Epithelial cell of prostate (primary cell): ENCODE measurements around the gene ZBP1.
"Not testable (repeated sequence)": the region's sequence is repeated elsewhere in the genome, so short reads cannot be mapped to it uniquely, and the experiment has no call there.

Experiments used
- DNase-seq: peaks from one replicate; pipeline ENCODE4 v3.0.0-alpha.2; 2011; ENCODE audit warnings: low read depth, low spot score
- H3K27ac ChIP-seq: fragments of 450-650 bp; 2 replicates; pipeline ENCODE4 v1.5.1; 2017; ENCODE audit warnings: mild to moderate bottlenecking

ZBP1 gene

GRCh38 chr20:57647933-57648785, 27.9 kb upstream of the ZBP1 start:
- DNase-seq = no peak

GRCh38 chr20:57647006-57647932, 27.0 kb upstream of the ZBP1 start:
- DNase-seq = no peak
- no peak overlapping the region for H3K27ac ChIP-seq

More at GRCh38 chr20:57647933-57648785, 27.9 kb upstream of the ZBP1 start:
- H3K27ac ChIP-seq = no peak overlapping the region

GRCh38 chr20:57638895-57639236, 18.6 kb upstream of the ZBP1 start:
- no peak for DNase-seq
- no peak overlapping the region for H3K27ac ChIP-seq

- H3K27ac ChIP-seq = no peak overlapping the region
- DNase-seq = no peak
These were observed 18.1 kb upstream of the ZBP1 start for GRCh38 chr20:57638173-57638894.

- no peak for DNase-seq
- H3K27ac ChIP-seq = no peak overlapping the region
These were observed 13.8 kb upstream of the ZBP1 start for GRCh38 chr20:57633945-57634491.

- no peak for DNase-seq
- no peak overlapping the region for H3K27ac ChIP-seq
These were observed 12.1 kb upstream of the ZBP1 start for GRCh38 chr20:57632286-57632685.

- no peak for DNase-seq
- no peak overlapping the region for H3K27ac ChIP-seq
These were observed 9.8 kb upstream of the ZBP1 start for GRCh38 chr20:57630061-57630460.

- not testable (repeated sequence) for DNase-seq, H3K27ac ChIP-seq
These were observed 9.3 kb upstream of the ZBP1 start for GRCh38 chr20:57629491-57629901.

- H3K27ac ChIP-seq, DNase-seq: not testable (repeated sequence)
These were observed 8.7 kb upstream of the ZBP1 start for GRCh38 chr20:57628962-57629308.

GRCh38 chr20:57628047-57628961, 8.1 kb upstream of the ZBP1 start:
- H3K27ac ChIP-seq = no peak overlapping the region
- DNase-seq = no peak

GRCh38 chr20:57627339-57627738, 7.1 kb upstream of the ZBP1 start:
- H3K27ac ChIP-seq = no peak overlapping the region
- DNase-seq = no peak

- no peak for DNase-seq
- no peak overlapping the region for H3K27ac ChIP-seq
These were observed 5.8 kb upstream of the ZBP1 start for GRCh38 chr20:57625978-57626377.

- no peak for DNase-seq
- no peak overlapping the region for H3K27ac ChIP-seq
These were observed 5.1 kb upstream of the ZBP1 start for GRCh38 chr20:57625181-57625958.

GRCh38 chr20:57624124-57624523, 3.9 kb upstream of the ZBP1 start:
- no peak overlapping the region for H3K27ac ChIP-seq
- no peak for DNase-seq

GRCh38 chr20:57622579-57623381, 2.6 kb upstream of the ZBP1 start:
- DNase-seq = peak; percentile 92
- peak overlapping the region; percentile 56 for H3K27ac ChIP-seq

- H3K27ac ChIP-seq = peak overlapping the region; percentile 56
- no peak for DNase-seq
These were observed 2.0 kb upstream of the ZBP1 start for GRCh38 chr20:57622201-57622570.

GRCh38 chr20:57621421-57622200, 1.4 kb upstream of the ZBP1 start:
- H3K27ac ChIP-seq = peak overlapping the region; percentile 56
- no peak for DNase-seq
